Measurements from ENCODE around the gene CPLX1. TPM values are rescaled to one million over a fixed set of nuclear protein-coding genes. Genes with fewer than 3 reads are reported as not detected.

Gene CPLX1
- total RNA-seq, 1 donor from 2014 or later, result 4.4 TPM

DNA sequence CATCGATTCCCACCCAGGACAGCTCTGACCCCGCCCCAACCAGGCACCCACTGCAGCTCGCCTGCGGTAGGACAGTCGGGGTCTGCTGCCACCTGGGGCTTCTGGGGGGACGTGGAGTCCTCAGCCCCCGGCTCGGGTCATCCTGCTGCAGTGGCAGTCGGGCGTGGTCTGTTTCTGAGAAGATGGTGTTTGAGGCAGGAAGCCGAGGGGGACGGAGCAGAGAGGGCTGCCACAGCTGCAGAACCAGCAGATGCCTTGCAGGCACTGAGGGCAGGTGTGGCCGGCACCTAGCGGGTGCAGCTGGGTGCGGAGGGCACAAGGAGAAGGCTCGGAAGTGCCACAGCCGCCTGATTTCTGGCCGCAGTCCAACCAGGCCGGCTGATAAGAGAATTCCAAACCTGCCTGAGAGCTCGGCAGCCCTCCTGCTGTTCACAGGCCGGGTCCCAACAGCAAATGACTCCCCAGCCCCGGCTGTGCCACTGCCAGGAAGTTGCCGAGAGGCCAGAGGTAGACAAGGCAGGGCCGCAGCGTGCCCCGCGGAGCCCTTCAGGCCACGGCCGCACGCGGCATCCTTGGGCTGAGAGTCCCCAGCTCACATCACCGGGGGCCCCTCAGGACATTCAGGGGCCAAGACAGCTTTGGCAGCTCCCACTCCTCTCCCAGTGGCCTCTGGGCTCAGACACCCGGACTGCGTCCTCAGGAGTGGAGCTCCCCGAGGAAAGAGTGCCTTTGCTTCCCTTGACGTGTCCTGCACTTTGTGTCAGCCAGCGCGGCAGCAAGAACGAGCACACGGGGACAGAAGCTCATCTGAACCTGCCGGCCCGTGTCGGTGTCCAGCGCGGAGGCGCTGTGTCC lies 9.4 kb upstream of the CPLX1 start:
- intact Hi-C loops (cut with micrococcal nuclease), result no loop called here
- DNase-seq (peak; percentile 83), ATAC-seq (peak; percentile 83)

DNA sequence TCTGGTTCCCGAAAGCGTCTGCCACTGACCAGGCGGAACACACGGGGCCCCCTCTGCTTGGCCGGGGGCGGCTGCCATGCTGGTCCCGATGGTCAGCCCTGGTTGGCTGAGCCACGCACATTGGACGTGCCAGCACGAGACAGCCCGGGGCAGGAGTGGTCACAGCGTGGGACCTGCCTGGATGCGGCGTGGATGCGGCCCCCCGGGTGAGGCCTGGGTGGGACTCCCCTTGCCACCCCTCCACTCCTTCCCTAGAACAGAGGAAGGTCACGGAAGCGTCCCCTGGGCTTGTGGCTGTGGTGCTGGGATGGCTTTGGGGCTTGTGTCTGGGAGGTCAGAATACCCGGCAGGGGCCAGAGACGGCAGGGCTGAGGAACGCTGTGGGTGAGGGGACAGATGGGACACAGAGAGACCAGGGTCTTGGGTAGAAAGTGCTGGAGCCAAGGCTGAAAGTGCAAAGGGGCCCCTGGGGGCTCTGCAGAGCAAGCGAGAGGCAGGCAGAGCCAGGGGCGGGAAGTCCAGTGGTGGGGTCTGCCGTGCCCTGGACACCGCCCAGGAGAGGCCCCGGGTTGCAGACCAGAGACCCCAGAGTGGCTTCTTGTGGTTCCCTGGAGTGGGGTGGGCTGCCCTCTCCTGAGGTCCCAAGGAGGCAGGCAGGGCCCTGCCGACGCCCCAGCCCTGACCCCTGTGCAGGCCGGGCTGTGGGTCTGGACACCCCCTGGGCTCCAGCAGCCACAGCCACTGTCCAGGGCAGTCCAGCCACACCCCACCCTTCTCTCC lies 8.6 kb upstream of the CPLX1 start:
- intact Hi-C loops (cut with micrococcal nuclease), result no loop called here
- ATAC-seq, result no peak
- DNase-seq, result no peak

DNA sequence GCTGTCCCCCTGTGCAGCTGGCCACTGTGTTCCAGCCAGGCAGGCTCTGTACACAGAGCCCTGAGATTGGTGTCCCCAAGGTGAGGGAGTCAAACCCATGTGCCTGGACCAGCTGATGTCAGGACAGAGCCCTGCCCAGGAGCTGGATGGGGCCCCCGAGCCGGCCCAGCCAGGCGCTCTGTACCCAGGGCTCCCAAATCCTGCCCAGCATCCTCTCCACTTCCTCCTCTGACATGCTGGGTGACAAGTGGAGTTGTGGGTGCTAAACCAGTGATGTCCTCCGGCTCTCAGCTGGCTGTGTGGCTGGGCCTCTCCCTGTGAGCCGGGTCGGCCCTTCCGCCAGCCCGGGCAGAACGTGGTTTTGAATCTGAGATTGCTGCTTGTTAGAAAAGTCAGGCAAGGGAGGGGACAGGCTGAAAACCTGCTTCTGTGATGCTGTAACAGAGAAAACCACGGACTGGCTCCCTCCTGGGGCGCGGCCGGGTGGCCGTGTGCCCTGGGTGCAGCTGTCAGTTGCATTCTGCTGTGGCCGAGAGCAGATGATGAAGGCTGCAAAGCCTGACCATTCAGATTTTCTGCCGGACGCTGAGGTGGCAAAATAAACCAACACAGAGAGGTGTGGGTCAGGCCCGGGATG lies 7.9 kb upstream of the CPLX1 start:
- intact Hi-C loops (cut with micrococcal nuclease), result no loop called here
- no peak for DNase-seq
- no peak for ATAC-seq

DNA sequence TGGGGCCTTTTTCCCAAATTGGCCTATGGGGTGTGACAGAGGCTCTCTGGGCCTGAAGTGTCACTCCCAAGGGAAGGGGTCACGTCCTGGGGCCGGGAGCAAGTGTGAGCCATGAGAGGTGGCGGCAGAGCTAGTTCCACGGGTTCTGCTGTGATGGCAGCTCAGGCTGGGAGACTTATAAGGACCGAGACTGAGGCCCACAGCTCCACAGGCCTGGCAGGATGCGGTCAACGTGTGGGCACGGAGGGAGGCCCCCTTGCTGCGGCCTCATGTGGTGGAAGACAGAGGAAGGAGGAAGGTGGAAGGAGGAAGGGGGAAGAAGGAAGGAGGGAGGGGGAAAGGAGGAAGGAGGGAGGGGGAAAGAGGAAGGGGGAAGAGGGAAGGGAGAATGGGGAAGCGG lies 7.2 kb upstream of the CPLX1 start:
- no peak for ATAC-seq
- intact Hi-C loops (cut with micrococcal nuclease), result no loop called here
- no peak for DNase-seq

- intact Hi-C loops (cut with micrococcal nuclease), result no loop called here
- DNase-seq (no peak), ATAC-seq (no peak)
These were observed 6.6 kb upstream of the CPLX1 start for GRCh38 chr4:832536-832935.

DNA sequence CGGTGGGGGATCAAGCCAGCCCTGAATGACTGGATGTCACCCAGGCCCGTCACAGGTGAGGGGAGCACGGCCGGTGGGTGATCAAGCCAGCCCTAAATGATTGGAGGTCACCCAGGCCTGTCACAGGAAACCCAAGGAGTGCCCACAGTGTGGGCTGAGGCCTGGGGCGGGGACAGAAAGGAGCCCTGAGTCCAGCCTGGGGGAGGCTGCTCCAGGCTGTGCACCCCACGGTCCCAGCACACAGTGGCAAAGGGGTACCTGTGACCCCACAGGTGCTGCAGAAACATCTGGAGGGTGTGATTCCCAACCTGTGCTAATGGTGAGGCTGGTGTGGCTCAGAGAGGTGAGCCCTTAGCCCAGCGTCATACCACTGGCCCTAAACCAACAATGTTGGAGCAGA lies 6.2 kb upstream of the CPLX1 start:
- intact Hi-C loops (cut with micrococcal nuclease), result no loop called here
- no peak for DNase-seq
- no peak for ATAC-seq

GRCh38 chr4:831483-831805 lies 5.5 kb upstream of the CPLX1 start:
- ATAC-seq (no peak), DNase-seq (no peak)
- intact Hi-C loops (cut with micrococcal nuclease), result no loop called here

- ATAC-seq (peak; percentile 52), DNase-seq (no peak)
- intact Hi-C loops (cut with micrococcal nuclease), result no loop called here
These were observed 4.9 kb upstream of the CPLX1 start for GRCh38 chr4:830601-831482.

GRCh38 chr4:829761-830600 lies 4.1 kb upstream of the CPLX1 start:
- intact Hi-C loops (cut with micrococcal nuclease), result no loop called here
- DNase-seq, result no peak
- ATAC-seq, result peak; percentile 14

GRCh38 chr4:829291-829690 lies 3.4 kb upstream of the CPLX1 start:
- ATAC-seq (no peak), DNase-seq (no peak)
- intact Hi-C loops (cut with micrococcal nuclease), result no loop called here

DNA sequence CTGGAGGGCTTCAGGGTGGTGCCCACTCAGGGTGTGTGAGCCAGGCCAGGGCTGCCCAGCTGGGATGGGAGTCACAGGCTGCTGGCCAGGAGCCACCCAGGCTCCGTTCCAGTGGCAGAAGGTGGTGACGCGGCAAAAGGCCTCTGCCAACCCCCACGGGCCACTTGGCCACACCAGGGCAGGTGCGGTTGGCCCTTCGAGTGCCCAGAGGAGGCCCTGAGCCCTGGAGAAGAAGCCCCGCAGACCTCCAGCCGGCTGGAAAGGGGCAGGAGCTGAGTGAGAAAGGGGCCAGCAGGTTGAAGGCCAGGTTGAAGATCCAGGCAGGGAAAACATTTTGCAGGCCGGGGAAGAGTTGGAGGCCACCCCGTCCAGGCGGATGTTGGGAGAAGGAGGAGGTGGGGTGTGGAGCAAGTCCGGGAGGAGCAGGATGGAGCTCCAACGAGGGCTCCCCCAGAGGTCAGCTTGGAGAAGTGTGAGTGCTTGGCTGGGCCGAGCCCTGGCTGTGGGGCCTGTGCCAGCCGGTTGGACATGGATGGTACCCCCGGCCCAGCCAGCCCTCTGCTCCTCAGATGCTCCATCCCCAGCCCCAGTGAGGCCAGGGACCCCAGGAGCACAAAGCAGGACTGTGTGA lies 2.8 kb upstream of the CPLX1 start:
- DNase-seq, result peak; percentile 65
- peak; percentile 55 for ATAC-seq
- intact Hi-C loops (cut with micrococcal nuclease), result no loop called here

DNA sequence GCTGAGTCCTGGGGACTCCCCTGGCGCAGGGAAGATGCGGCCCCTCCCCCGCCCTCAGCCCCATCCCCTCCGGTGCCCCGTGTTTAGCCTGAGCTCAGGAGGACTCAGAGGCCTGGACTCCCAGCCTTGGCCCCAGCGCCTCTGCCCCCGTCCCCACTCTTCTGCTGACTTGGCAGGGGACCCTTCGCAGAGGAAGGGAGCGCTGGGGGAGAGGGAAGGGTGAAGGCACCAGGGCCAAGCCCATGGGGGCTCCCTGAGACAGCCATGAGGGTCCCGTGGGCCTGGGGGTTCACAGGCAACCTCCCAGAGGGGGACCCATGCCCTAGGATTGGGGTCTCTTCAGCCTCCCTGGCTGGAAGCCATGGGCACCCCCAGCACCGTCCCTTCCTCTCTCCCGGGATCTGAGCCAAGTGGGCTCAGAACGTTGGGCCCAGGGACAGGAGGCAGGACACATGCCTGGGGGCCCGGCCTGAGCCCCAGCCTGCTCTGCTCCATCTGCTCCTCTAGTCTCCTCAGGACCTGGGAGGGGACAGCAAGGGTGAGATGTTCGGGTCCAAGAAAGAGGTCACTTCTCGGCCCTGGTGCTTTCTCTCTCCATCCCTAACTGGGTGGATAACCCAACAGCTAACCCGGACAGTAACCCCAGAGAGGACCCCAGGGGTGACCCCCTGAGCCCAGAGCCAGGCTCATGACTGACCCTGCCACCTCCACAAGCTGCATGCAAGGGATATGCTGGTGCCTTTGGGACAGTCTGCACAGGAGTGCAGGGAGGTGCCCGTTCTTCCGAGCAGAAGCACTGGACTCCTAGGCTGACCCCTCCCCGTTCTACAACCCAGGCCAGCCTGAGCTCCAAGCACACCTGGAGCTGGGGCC lies 1.5 kb upstream of the CPLX1 start:
- ATAC-seq (no peak), DNase-seq (no peak)
- intact Hi-C loops (cut with micrococcal nuclease), result no loop called here

GRCh38 chr4:826508-827208 lies 729 bp upstream of the CPLX1 start:
- no peak for DNase-seq
- intact Hi-C loops (cut with micrococcal nuclease), result no loop called here
- ATAC-seq, result no peak

GRCh38 chr4:825063-825970 lies 612 bp downstream of the CPLX1 start:
- peak; percentile 56 for ATAC-seq
- intact Hi-C loops (cut with micrococcal nuclease), result no loop called here

DNA sequence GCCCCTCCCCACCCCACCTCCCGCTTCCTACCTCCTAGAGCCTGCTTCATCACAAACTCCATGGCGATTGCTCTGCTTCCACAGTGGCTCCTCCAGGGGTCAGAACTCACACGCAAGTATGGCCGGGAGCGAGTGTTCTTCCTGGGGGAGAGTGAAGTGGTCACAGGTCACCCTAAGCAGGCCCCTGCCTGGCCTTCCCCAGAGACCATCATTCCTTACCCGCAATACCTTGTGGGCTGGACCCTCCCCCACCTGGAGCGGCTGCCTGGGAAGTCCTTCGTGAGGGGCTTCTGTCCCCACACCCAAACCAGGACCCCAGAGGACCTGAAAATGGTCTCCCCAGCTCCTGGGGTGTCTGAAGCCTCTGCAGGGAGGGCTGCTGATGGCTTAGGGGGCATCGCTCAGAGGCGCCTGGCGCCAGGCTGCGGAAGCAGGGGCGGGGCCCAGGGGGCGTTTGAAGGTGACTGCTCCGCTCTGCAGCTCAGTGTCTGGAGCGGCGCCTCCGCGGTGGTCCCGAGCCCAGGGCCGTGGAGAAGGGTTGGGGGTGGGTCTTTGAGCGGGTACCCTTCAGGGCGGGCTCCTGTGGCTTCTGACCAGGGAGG lies 1.4 kb downstream of the CPLX1 start:
- DNase-seq (no peak), ATAC-seq (no peak)
- intact Hi-C loops (cut with micrococcal nuclease), result no loop called here

More at GRCh38 chr4:825063-825970, 612 bp downstream of the CPLX1 start:
- no peak for DNase-seq

Data from left ventricle myocardium superior (tissue), 1 donor.